SK-N-SH treated with all-trans-retinoic acid at 6 μM for 48 hours (cell line): ENCODE data around the gene PLXNA4.

ENCODE experiments used
- ZC3H10 ChIP-seq: fragments of 250-450 bp; sonication (Bioruptor Pico); IDR thresholded peaks from 2 replicates; pipeline ENCODE4 v1.5.1; 2021; ENCODE audit warnings: mild to moderate bottlenecking, moderate library complexity
- ZFP3 ChIP-seq: fragments of 250-450 bp; sonication (Bioruptor Pico); IDR thresholded peaks from 2 replicates; pipeline ENCODE4 v1.5.0; 2020; ENCODE audit warnings: mild to moderate bottlenecking, moderate library complexity

- TF ChIP-seq ZC3H10 (CRISPR knock-in tag) (no peak), ZFP3 (CRISPR knock-in tag) (no peak)
Measured at GRCh38 chr7:132154248-132154647, 422.0 kb downstream of the PLXNA4 start.
